CD4-positive, alpha-beta T cell treated with Interleukin-1 beta for 1 hour (primary cell): ENCODE data around the gene MEG3.

Source experiments
- DNase-seq, 2 donors: peaks; one replicate each; pipeline ENCODE4 v3.0.0-alpha.2; 2020 to 2022

The MEG3 gene

GRCh38 chr14:100867631-100868315 is 41.9 kb downstream of the MEG3 start:
- no peak for DNase-seq

- no peak for DNase-seq
Measured at GRCh38 chr14:100868621-100869370, 42.9 kb downstream of the MEG3 start.

- no peak for DNase-seq
Measured at GRCh38 chr14:100871234-100872186, 45.6 kb downstream of the MEG3 start.

- DNase-seq, result no peak
Measured at GRCh38 chr14:100872259-100873095, 46.6 kb downstream of the MEG3 start.

- DNase-seq, result no peak
Measured at GRCh38 chr14:100873096-100873482, 47.2 kb downstream of the MEG3 start.

- DNase-seq, result no peak
Measured at GRCh38 chr14:100874051-100874410, 48.1 kb downstream of the MEG3 start.

GRCh38 chr14:100874411-100875091 is 48.6 kb downstream of the MEG3 start:
- DNase-seq, result no peak

- DNase-seq, result no peak
Measured at GRCh38 chr14:100875126-100875525, 49.2 kb downstream of the MEG3 start.

GRCh38 chr14:100875861-100876590 is 50.1 kb downstream of the MEG3 start:
- no peak for DNase-seq

- no peak for DNase-seq
Measured at GRCh38 chr14:100878271-100879146, 52.6 kb downstream of the MEG3 start.

- DNase-seq, result no peak
Measured at GRCh38 chr14:100879194-100879593, 53.3 kb downstream of the MEG3 start.

- DNase-seq, result no peak
Measured at GRCh38 chr14:100879782-100880181, 53.9 kb downstream of the MEG3 start.

- DNase-seq, result no peak
Measured at GRCh38 chr14:100880271-100881101, 54.6 kb downstream of the MEG3 start.

GRCh38 chr14:100881211-100882025 is 55.5 kb downstream of the MEG3 start:
- DNase-seq, result no peak

- DNase-seq, result no peak
Measured at GRCh38 chr14:100882026-100882967, 56.4 kb downstream of the MEG3 start.

- DNase-seq, result no peak
Measured at GRCh38 chr14:100882991-100883788, 57.3 kb downstream of the MEG3 start.
